Measurements from ENCODE around the gene PCDH9. TPM values are rescaled to one million over a fixed set of nuclear protein-coding genes. Genes with fewer than 3 reads are reported as not detected.

PCDH9 gene
- total and polyA plus RNA-seq, 8 donors, result 0.46 to 3.8 (median 1.5) TPM

DNA sequence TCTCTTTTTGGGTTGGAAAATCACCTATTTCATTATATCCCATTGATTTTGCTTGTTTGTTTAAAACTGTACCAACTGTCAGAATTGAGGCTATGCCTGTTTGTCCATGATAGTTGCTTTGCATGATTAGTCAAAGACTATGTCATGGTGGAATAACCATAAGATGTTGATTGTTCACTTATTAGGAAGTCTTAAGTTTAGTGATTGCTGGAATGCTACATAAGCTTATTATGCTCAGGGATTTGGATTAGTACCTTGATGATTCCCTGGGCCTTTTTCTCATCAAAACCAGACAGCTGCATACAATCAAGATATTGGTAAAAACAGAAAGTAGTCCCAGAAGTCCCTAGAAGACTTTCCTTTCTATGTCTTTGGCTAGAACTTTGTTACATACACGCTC is 954.7 kb downstream of the PCDH9 start:
- DNase-seq, result no peak
- 85 to 93% methylated on average over 1 of the region's 1 CpG for WGBS, 2 donors
- intact Hi-C loops (cut with DNase I), result no loop called here
- TF ChIP-seq, protein P1, sequence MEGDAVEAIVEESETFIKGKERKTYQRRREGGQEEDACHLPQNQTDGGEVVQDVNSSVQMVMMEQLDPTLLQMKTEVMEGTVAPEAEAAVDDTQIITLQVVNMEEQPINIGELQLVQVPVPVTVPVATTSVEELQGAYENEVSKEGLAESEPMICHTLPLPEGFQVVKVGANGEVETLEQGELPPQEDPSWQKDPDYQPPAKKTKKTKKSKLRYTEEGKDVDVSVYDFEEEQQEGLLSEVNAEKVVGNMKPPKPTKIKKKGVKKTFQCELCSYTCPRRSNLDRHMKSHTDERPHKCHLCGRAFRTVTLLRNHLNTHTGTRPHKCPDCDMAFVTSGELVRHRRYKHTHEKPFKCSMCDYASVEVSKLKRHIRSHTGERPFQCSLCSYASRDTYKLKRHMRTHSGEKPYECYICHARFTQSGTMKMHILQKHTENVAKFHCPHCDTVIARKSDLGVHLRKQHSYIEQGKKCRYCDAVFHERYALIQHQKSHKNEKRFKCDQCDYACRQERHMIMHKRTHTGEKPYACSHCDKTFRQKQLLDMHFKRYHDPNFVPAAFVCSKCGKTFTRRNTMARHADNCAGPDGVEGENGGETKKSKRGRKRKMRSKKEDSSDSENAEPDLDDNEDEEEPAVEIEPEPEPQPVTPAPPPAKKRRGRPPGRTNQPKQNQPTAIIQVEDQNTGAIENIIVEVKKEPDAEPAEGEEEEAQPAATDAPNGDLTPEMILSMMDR (IDR thresholded peaks at IDR 0.05), result no peak
- Histone ChIP-seq H3K4me1 (no peaks in the 10 kb centered on the region), H3K36me3 (no peaks in the 10 kb centered on the region), H3K9me3 (no peaks in the 10 kb centered on the region), H3K4me3 (no peak overlapping the region), H3K27me3 (no peaks in the 10 kb centered on the region), H3K27ac (no peak overlapping the region)
- FAIRE-seq, result no peak
- no peak for ATAC-seq

DNA sequence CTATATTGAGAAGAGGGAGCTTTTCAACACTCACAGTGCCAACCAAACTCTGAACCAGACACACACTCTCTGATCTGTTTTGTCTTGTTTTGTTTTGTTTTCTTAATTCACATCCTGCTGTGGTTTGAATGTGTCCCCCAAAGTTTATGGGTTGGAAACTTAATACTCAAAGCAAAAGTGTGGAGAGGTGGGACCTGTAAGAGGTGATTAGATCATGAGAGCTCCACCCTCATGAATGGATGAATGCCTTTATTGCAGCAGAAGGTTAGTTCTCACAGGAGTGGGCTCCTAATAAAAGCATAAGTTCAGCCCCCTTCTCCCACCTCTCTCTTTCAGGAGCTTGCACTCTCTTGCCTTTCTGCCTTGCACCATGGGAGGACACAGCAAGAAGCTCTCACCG is 957.1 kb downstream of the PCDH9 start:
- Histone ChIP-seq H3K27me3 (no peaks in the 10 kb centered on the region), H3K4me3 (no peak overlapping the region), H3K36me3 (no peaks in the 10 kb centered on the region), H3K9me3 (no peaks in the 10 kb centered on the region), H3K27ac (no peak overlapping the region), H3K4me1 (no peaks in the 10 kb centered on the region)
- no peak for DNase-seq
- WGBS, 2 donors, result 47 to 80% methylated on average over 1 of the region's 1 CpG
- no peak for ATAC-seq
- TF ChIP-seq, protein P1 (IDR thresholded peaks at IDR 0.05), result no peak
- intact Hi-C loops (cut with DNase I), result no loop called here
- no peak for FAIRE-seq

DNA sequence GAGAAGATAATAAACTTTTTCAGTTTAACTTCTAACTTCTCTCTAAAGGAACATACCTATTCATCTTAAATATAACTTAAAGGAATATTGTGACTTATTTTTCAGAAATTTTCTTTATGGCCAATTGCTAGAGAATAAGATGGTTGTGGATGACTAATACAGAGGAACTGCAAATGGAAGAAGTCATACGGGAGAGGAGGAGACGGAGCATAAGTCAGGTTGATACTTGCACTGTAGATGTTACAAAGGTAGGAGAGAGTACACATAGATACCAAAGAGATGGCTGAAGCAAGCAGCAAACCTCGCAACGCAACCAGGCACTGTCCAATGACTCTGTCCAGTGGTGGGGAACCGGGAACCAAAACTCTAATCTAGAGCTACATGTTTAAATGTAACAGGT is 963.4 kb downstream of the PCDH9 start:
- intact Hi-C loops (cut with DNase I), result no loop called here
- H3K9me3 ChIP-seq, result no peaks in the 10 kb centered on the region
- no peak for DNase-seq
- FAIRE-seq, result no peak
- no peaks in the 10 kb centered on the region for H3K4me1 ChIP-seq
- no peaks in the 10 kb centered on the region for H3K36me3 ChIP-seq
- no peak for ATAC-seq
- H3K27me3 ChIP-seq, result no peaks in the 10 kb centered on the region
- TF ChIP-seq, protein P1 (IDR thresholded peaks at IDR 0.05), result no peak
- no peak overlapping the region for H3K4me3 ChIP-seq
- H3K27ac ChIP-seq, result no peak overlapping the region
- 84 to 93% methylated on average over 5 of the region's 5 CpGs for WGBS, 2 donors

DNA sequence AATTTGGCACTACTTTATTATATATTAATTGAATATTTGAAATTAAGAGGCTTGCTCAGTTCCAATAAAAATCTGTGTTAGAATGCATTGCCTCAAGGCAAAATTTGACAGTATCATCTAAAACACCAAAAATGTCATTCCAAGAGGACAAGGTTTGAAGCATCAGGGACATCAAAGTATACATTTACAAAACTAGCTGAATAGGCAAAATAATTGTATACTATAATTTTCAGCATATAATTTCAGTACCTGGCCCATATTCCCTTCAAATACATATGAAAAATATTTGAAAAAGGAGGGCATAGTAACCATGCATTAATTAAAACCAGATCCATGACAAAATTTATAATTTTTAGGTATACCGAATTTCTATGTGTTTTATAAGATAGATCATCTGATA is 963.8 kb downstream of the PCDH9 start:
- Histone ChIP-seq H3K4me1 (no peaks in the 10 kb centered on the region), H3K36me3 (no peaks in the 10 kb centered on the region), H3K27me3 (no peaks in the 10 kb centered on the region), H3K27ac (no peak overlapping the region), H3K9me3 (no peaks in the 10 kb centered on the region), H3K4me3 (no peak overlapping the region)
- DNase-seq (no peak), ATAC-seq (no peak), FAIRE-seq (no peak)
- 85 to 87% methylated on average over 1 of the region's 1 CpG for WGBS, 2 donors
- intact Hi-C loops (cut with DNase I), result no loop called here
- TF ChIP-seq, protein P1 (IDR thresholded peaks at IDR 0.05), result no peak

DNA sequence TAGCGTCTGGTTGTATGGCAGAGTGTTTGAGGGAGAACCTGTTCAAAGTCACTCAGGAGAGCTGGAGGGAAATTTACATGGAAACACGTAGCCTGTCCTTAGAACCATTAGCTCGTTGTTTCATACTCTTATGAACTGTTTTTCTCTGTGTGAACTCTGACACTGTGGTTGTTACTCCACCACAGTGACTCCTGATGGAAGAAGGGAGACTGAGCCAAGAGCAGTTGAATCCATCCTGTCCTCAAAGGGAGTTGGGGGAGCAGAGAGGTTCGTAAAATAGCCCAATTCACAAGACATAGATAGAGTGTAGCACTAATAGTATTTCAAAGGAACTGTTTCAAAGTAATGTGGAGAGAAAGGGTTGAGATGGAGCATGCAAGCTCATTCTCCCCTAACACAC is 964.8 kb downstream of the PCDH9 start:
- no peak for FAIRE-seq
- intact Hi-C loops (cut with DNase I), result no loop called here
- no peak overlapping the region for H3K27ac ChIP-seq
- H3K9me3 ChIP-seq, result no peaks in the 10 kb centered on the region
- no peaks in the 10 kb centered on the region for H3K4me1 ChIP-seq
- no peak for DNase-seq
- no peak for ATAC-seq
- WGBS, 2 donors, result 43 to 47% methylated on average over 4 of the region's 4 CpGs
- H3K36me3 ChIP-seq, result no peaks in the 10 kb centered on the region
- H3K4me3 ChIP-seq, result no peak overlapping the region
- TF ChIP-seq, protein P1 (IDR thresholded peaks at IDR 0.05), result no peak
- peaks cover 0 to 3% (median 0%) of the 10 kb centered on the region in 4 donors for H3K27me3 ChIP-seq
